SK-N-MC (cell line): ENCODE results near the gene RAB11FIP2.

Experiments
- EZH2 ChIP-seq: fragments of 200-600 bp; sonication (generic); IDR thresholded peaks from one replicate; pipeline ENCODE4 v1.6.1; 2017; ENCODE audit warnings: antibody characterized with exemption
- FOXP2 ChIP-seq: optimal IDR thresholded peaks from 2 replicates; pipeline ENCODE3; 2011; ENCODE audit warnings: mild to moderate bottlenecking, moderate library complexity; ENCODE audit not compliant: insufficient read depth; ENCODE audit errors: extremely low read length, control extremely low read depth
- POLR2AphosphoS5 ChIP-seq: IDR thresholded peaks from 2 replicates; pipeline ENCODE4 v1.6.1; 2012; ENCODE audit warnings: mild to moderate bottlenecking, low read depth, low read length, borderline replicate concordance

DNA sequence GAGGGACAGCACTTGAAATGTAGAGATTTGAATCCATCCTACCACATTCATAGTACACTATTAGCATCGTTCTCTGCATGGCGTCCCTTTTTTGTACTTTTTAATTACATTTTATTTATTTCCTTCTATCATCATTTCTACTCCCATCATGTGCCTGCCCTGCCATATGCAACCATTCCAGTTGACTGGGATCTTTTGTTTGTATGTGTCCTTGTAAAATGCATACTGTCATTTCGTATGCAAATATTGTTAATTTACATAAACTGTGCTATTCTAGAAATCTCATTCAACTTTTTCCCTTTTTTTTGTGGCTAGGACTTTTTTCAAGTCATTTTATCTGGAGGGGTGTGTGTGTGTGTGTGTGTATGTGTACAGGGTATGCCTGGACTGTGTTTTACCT is 57.9 kb downstream of the RAB11FIP2 start:
- TF ChIP-seq EZH2 (no peak), POLR2AphosphoS5 (no peak), FOXP2 (no peak)
